GM19463 (cell line): Measurements from ENCODE around the gene MTCL3.
"Not testable (repeated sequence)": the region's sequence is repeated elsewhere in the genome, so short reads cannot be mapped to it uniquely, and the experiment has no call there.

Experiments used
- ATAC-seq: cut with Tn5 transposase; IDR thresholded peaks from one replicate; pipeline ENCODE4 v1.9.1; 2021; ENCODE audit warnings: mild to moderate bottlenecking, moderate library complexity; ENCODE audit not compliant: unreplicated experiment

The MTCL3 gene

GRCh38 chr6:127439718-127440117 is 79.4 kb downstream of the MTCL3 start:
- no peak for ATAC-seq

GRCh38 chr6:127436578-127437110 is 82.5 kb downstream of the MTCL3 start:
- no peak for ATAC-seq

- ATAC-seq: no peak
Measured at GRCh38 chr6:127435626-127436220, 83.4 kb downstream of the MTCL3 start.

GRCh38 chr6:127434651-127435050 is 84.5 kb downstream of the MTCL3 start:
- no peak for ATAC-seq

GRCh38 chr6:127428562-127428961 is 90.6 kb downstream of the MTCL3 start:
- ATAC-seq: not testable (repeated sequence)

GRCh38 chr6:127423921-127424320 is 95.2 kb downstream of the MTCL3 start:
- no peak for ATAC-seq
